22Rv1 (cell line): ENCODE data around the gene RAD51D.

Experiments used
- H3K27ac ChIP-seq: fragments of 450-650 bp; 2 replicates; pipeline ENCODE4 v1.5.1; 2017
- CTCF ChIP-seq: fragments of 450-650 bp; IDR thresholded peaks from 2 replicates; pipeline ENCODE4 v1.5.1; 2017; ENCODE audit warnings: mild to moderate bottlenecking
- ZFX ChIP-seq: fragments of 450-650 bp; IDR thresholded peaks from 2 replicates; pipeline ENCODE4 v1.6.1; 2017; ENCODE audit warnings: antibody characterized with exemption, borderline replicate concordance

The RAD51D gene

GRCh38 chr17:35073991-35074627 is 45.6 kb downstream of the RAD51D start:
- H3K27ac ChIP-seq, result no peak overlapping the region
- no peak for TF ChIP-seq CTCF
- no peak for TF ChIP-seq ZFX

GRCh38 chr17:35073183-35073790 is 46.4 kb downstream of the RAD51D start:
- TF ChIP-seq CTCF (no peak), ZFX (no peak)
- no peak overlapping the region for H3K27ac ChIP-seq

- no peak for TF ChIP-seq ZFX
- TF ChIP-seq CTCF, result no peak
Measured at GRCh38 chr17:35069311-35069710, 50.3 kb downstream of the RAD51D start.

GRCh38 chr17:35068249-35068648 is 51.4 kb downstream of the RAD51D start:
- H3K27ac ChIP-seq, result no peak overlapping the region
- TF ChIP-seq ZFX (no peak), CTCF (no peak)

More at GRCh38 chr17:35069311-35069710, 50.3 kb downstream of the RAD51D start:
- H3K27ac ChIP-seq, result no peak overlapping the region

- TF ChIP-seq ZFX, result no peak
- TF ChIP-seq CTCF, result no peak
- no peak overlapping the region for H3K27ac ChIP-seq
Measured at GRCh38 chr17:35065880-35066279, 53.8 kb downstream of the RAD51D start.

GRCh38 chr17:35064516-35065215 is 55.0 kb downstream of the RAD51D start:
- H3K27ac ChIP-seq, result peak overlapping the region; percentile 78
- TF ChIP-seq CTCF (no peak), ZFX (no peak)
